ENCODE data around the gene APBA2.

Gene APBA2

DNA sequence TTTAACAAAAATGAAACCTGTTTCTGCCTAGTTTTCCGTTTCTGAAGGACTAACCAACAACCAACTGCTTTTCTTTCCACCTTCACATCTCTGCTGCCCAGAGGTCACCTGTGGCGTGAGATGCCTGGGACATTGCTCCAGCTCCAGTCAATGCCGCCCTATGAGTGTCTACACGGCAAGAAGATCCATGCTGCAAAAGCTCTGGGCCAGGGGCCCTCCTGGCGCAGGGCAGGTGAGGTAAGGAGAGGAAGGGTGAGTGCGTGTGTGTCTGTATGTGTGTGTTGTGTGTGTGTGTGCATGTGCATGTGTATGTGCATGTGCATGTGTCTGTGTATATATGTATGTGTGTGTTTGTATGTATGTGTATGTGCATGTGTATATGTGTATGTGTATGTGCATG lies 252.5 kb downstream of the APBA2 start:
- no peak overlapping the region for H2AFZ ChIP-seq (ENCODE audit: low read length)
- H3K4me2 ChIP-seq (ENCODE audit: low read length): no peak overlapping the region
- H3K4me3 ChIP-seq (ENCODE audit: low read depth, low read length, poor library complexity, severe bottlenecking): no peak overlapping the region
- no peaks in the 10 kb centered on the region for H3K36me3 ChIP-seq (ENCODE audit: insufficient read depth, low read length)
- peaks cover 3% of the 10 kb centered on the region; the same call in 1 of the 2 replicates for H3K27me3 ChIP-seq (ENCODE audit: insufficient read depth, low read length)
- no peak for TF ChIP-seq EZH2 (IDR thresholded peaks at IDR 0.05; ENCODE audit: borderline replicate concordance, low read length)
- TF ChIP-seq, protein P1, sequence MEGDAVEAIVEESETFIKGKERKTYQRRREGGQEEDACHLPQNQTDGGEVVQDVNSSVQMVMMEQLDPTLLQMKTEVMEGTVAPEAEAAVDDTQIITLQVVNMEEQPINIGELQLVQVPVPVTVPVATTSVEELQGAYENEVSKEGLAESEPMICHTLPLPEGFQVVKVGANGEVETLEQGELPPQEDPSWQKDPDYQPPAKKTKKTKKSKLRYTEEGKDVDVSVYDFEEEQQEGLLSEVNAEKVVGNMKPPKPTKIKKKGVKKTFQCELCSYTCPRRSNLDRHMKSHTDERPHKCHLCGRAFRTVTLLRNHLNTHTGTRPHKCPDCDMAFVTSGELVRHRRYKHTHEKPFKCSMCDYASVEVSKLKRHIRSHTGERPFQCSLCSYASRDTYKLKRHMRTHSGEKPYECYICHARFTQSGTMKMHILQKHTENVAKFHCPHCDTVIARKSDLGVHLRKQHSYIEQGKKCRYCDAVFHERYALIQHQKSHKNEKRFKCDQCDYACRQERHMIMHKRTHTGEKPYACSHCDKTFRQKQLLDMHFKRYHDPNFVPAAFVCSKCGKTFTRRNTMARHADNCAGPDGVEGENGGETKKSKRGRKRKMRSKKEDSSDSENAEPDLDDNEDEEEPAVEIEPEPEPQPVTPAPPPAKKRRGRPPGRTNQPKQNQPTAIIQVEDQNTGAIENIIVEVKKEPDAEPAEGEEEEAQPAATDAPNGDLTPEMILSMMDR (IDR thresholded peaks at IDR 0.05; ENCODE audit: low read length): no peak
- no peak overlapping the region for H3K27ac ChIP-seq (ENCODE audit: low read depth, low read length, poor library complexity, severe bottlenecking)
- H3K9ac ChIP-seq (ENCODE audit: low read length): no peak overlapping the region
- no peaks in the 10 kb centered on the region for H3K9me2 ChIP-seq (ENCODE audit: low read depth, low read length)
- H4K20me1 ChIP-seq (ENCODE audit: insufficient read depth, low read length): no peaks in the 10 kb centered on the region
- no peaks in the 10 kb centered on the region for H3K9me3 ChIP-seq (ENCODE audit: low read length)
- H3K79me2 ChIP-seq (ENCODE audit: insufficient read depth, low read length): no peaks in the 10 kb centered on the region
- no peaks in the 10 kb centered on the region for H3K4me1 ChIP-seq (ENCODE audit: insufficient read depth, low read length, severe bottlenecking)
- no peaks in the 10 kb centered on the region for H3F3A ChIP-seq (ENCODE audit: insufficient read depth, low read length)

DNA sequence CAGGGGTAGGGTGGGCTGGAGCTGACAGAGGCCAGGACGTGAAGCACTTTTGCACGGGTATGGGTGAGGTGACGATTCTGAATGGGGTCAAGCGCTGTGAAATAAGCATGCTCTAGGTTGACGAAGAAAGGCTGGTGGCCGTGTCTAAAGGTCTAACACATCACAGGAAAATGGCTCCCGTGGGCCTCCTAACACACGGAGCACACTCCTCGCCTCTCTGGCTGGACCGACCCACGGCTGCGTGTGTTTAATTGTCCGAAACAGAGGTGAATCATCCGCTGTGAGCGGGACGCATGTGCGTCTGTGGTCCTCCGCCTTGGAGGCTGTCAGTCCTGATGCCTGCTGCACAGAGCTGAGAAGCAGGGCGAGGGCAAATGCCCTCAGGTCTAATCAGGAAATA lies 253.3 kb downstream of the APBA2 start:
- no peak overlapping the region for H3K4me2 ChIP-seq (ENCODE audit: low read length)
- no peak overlapping the region for H3K4me3 ChIP-seq (ENCODE audit: low read depth, low read length, poor library complexity, severe bottlenecking)
- H3K9ac ChIP-seq (ENCODE audit: low read length): no peak overlapping the region
- no peaks in the 10 kb centered on the region for H3K9me3 ChIP-seq (ENCODE audit: low read length)
- peaks cover 3% of the 10 kb centered on the region; the same call in 1 of the 2 replicates for H3K27me3 ChIP-seq (ENCODE audit: insufficient read depth, low read length)
- no peaks in the 10 kb centered on the region for H3K36me3 ChIP-seq (ENCODE audit: insufficient read depth, low read length)
- no peaks in the 10 kb centered on the region for H4K20me1 ChIP-seq (ENCODE audit: insufficient read depth, low read length)
- TF ChIP-seq, protein P1 (IDR thresholded peaks at IDR 0.05; ENCODE audit: low read length): no peak
- TF ChIP-seq EZH2 (IDR thresholded peaks at IDR 0.05; ENCODE audit: borderline replicate concordance, low read length): no peak
- H3K79me2 ChIP-seq (ENCODE audit: insufficient read depth, low read length): no peaks in the 10 kb centered on the region
- no peak overlapping the region for H2AFZ ChIP-seq (ENCODE audit: low read length)
- no peaks in the 10 kb centered on the region for H3F3A ChIP-seq (ENCODE audit: insufficient read depth, low read length)
- H3K27ac ChIP-seq (ENCODE audit: low read depth, low read length, poor library complexity, severe bottlenecking): no peak overlapping the region
- H3K4me1 ChIP-seq (ENCODE audit: insufficient read depth, low read length, severe bottlenecking): no peaks in the 10 kb centered on the region
- H3K9me2 ChIP-seq (ENCODE audit: low read depth, low read length): no peaks in the 10 kb centered on the region

DNA sequence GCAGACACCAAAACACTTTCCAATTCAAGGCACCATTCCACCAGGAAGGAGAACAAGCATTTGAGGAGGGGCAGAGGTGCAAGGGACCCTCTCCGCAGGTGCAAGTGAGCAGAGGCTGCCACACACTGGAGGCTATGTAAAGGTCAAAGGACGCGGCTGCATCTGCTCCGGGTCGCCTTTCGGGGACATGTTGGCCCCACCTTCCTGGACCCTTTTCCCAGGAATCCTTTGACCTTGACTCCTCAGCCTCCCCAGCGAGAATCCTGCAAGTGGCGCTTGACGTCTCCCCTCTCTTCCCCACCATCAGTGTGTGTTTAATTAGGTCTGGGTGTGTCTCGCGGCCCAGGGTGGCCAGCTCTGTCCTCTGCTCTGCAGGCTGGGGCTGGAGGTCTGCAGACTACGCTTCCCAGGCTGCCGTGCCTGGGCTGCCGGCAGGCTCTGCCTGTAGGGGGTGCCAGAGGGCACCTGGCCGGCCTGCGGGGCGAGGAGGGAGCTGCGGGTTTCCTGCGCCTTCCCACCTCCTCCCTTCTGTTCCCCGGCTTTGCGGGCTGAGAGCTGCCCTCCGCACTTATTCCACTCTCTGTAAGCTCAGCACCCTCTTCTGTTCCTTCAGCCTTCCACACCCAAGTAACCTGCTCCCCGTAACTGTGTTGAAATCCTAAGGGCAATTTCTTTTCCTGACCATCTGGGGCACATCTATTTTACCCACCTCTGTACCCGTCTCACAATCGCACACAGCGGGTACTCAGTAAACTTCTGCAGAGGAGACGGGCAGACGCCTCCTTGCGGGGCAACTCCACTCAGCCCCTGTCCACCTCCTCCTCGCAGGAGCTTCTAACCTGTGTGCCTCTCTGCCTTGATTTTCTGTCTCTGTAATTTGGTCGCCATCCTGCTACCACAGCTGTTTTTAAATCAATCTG lies 254.0 kb downstream of the APBA2 start:
- no peak overlapping the region for H3K9ac ChIP-seq (ENCODE audit: low read length)
- H2AFZ ChIP-seq (ENCODE audit: low read length): no peak overlapping the region
- no peaks in the 10 kb centered on the region for H3K79me2 ChIP-seq (ENCODE audit: insufficient read depth, low read length)
- no peaks in the 10 kb centered on the region for H3K4me1 ChIP-seq (ENCODE audit: insufficient read depth, low read length, severe bottlenecking)
- H3K36me3 ChIP-seq (ENCODE audit: insufficient read depth, low read length): no peaks in the 10 kb centered on the region
- no peaks in the 10 kb centered on the region for H4K20me1 ChIP-seq (ENCODE audit: insufficient read depth, low read length)
- H3K4me2 ChIP-seq (ENCODE audit: low read length): no peak overlapping the region
- peaks cover 3% of the 10 kb centered on the region; the same call in 1 of the 2 replicates for H3K27me3 ChIP-seq (ENCODE audit: insufficient read depth, low read length)
- no peaks in the 10 kb centered on the region for H3F3A ChIP-seq (ENCODE audit: insufficient read depth, low read length)
- TF ChIP-seq, protein P1 (IDR thresholded peaks at IDR 0.05; ENCODE audit: low read length): peak; percentile 82
- TF ChIP-seq EZH2 (IDR thresholded peaks at IDR 0.05; ENCODE audit: borderline replicate concordance, low read length): no peak
- H3K27ac ChIP-seq (ENCODE audit: low read depth, low read length, poor library complexity, severe bottlenecking): no peak overlapping the region
- no peaks in the 10 kb centered on the region for H3K9me3 ChIP-seq (ENCODE audit: low read length)
- H3K4me3 ChIP-seq (ENCODE audit: low read depth, low read length, poor library complexity, severe bottlenecking): no peak overlapping the region
- no peaks in the 10 kb centered on the region for H3K9me2 ChIP-seq (ENCODE audit: low read depth, low read length)

All from OCI-LY1 (cell line).